H1 (cell line): ENCODE results near the gene IQCE. TPM values are rescaled to one million over a fixed set of nuclear protein-coding genes. Genes with fewer than 3 reads are reported as not detected.

Experiments
- CTCF ChIA-PET: fragments of 300-600 bp; sonication (Branson Sonifier 250); formaldehyde crosslinking; loops from one replicate; lab custom pipeline; 2021; ENCODE audit not compliant: partially characterized antibody; lab: Charles Lee
- POLR2A ChIA-PET: fragments of 300-600 bp; sonication (Branson Sonifier 250); formaldehyde crosslinking; loops from one replicate; lab custom pipeline; 2021; ENCODE audit warnings: inconsistent platforms; ENCODE audit not compliant: partially characterized antibody; lab: Charles Lee
- DNase-seq, 2 experiments: peaks; one replicate each; pipeline versions ENCODE4 v3.0.0 to v3.0.0-alpha.2; 2010 to 2022; ENCODE audit warnings: low spot score in 2 of 2, low read depth in 1 of 2, mixed read lengths in 1 of 2
- FAIRE-seq: peaks from 2 replicates; lab custom pipeline; 2011; peaks lifted over from hg19 to GRCh38; lab: Jason Lieb, UNC
- H2AFZ ChIP-seq: 2 replicates; pipeline ENCODE4 v1.8.1; 2012; ENCODE audit warnings: low read length, inconsistent platforms
- H2AK5ac ChIP-seq: 2 replicates; pipeline ENCODE4 v1.6.1; 2013; ENCODE audit warnings: low read depth, low read length
- H2BK120ac ChIP-seq: replicated peaks from 2 replicates; pipeline ENCODE3; 2013; ENCODE audit warnings: low read depth, low read length, inconsistent platforms
- H2BK12ac ChIP-seq: 2 replicates; pipeline ENCODE4 v1.6.1; 2013; ENCODE audit warnings: low read depth, low read length
- H2BK15ac ChIP-seq: 2 replicates; pipeline ENCODE4 v1.6.1; 2013; ENCODE audit warnings: low read length
- H2BK20ac ChIP-seq: 2 replicates; pipeline ENCODE4 v1.6.1; 2013; ENCODE audit warnings: low read length
- H2BK5ac ChIP-seq: 2 replicates; pipeline ENCODE4 v1.6.1; 2013; ENCODE audit warnings: low read depth, low read length
- H3K14ac ChIP-seq: 2 replicates; pipeline ENCODE4 v1.6.1; 2013; ENCODE audit warnings: inconsistent platforms; ENCODE audit not compliant: insufficient read length
- H3K18ac ChIP-seq: 2 replicates; pipeline ENCODE4 v1.6.1; 2013; ENCODE audit warnings: low read length; ENCODE audit errors: extremely low read depth
- H3K23ac ChIP-seq: 2 replicates; pipeline ENCODE4 v1.6.1; 2013; ENCODE audit warnings: inconsistent platforms; ENCODE audit not compliant: insufficient read length
- H3K23me2 ChIP-seq: 2 replicates; pipeline ENCODE4 v1.6.1; 2013; ENCODE audit warnings: low read depth, low read length
- H3K27ac ChIP-seq: 2 replicates; pipeline ENCODE4 v1.6.1; 2011; ENCODE audit warnings: low read depth, low read length, inconsistent platforms
- H3K27me3 ChIP-seq, 4 experiments: replicated peaks in 1 of 4; 1 replicate in 1 of 4; 2 replicates in 3 of 4; pipeline versions ENCODE4 v1.6.1 to v1.8.1; 2011 to 2013; ENCODE audit warnings: low read length in 3 of 4, mild to moderate bottlenecking in 3 of 4, inconsistent platforms in 2 of 4, mixed read lengths in 2 of 4, moderate library complexity in 1 of 4; ENCODE audit not compliant: control insufficient read depth in 3 of 4, insufficient read depth in 3 of 4; ENCODE audit errors: extremely low read depth in 1 of 4
- H3K36me3 ChIP-seq, 4 experiments: 2 replicates each; pipeline versions ENCODE4 v1.6.1 to v1.8.1; 2011 to 2013; ENCODE audit warnings: mild to moderate bottlenecking in 4 of 4, low read length in 3 of 4, moderate library complexity in 2 of 4, control low read depth in 1 of 4, inconsistent platforms in 1 of 4; ENCODE audit not compliant: insufficient read depth in 4 of 4, control insufficient read depth in 2 of 4
- H3K4ac ChIP-seq: replicated peaks from 2 replicates; pipeline ENCODE3; 2013; ENCODE audit warnings: low read length, low read depth, mixed read lengths, inconsistent platforms; ENCODE audit not compliant: insufficient read length
- H3K4me1 ChIP-seq, 4 experiments: replicated peaks in 1 of 4; 1 replicate in 1 of 4; 2 replicates in 3 of 4; pipeline versions ENCODE4 v1.6.1 to v1.8.1; 2011 to 2013; ENCODE audit warnings: low read length in 3 of 4, inconsistent platforms in 2 of 4, mixed read lengths in 1 of 4; ENCODE audit not compliant: insufficient read depth in 4 of 4, control insufficient read depth in 3 of 4
- H3K4me2 ChIP-seq, 2 experiments: 2 replicates each; pipeline versions ENCODE4 v1.6.1 to v1.8.1; 2011 to 2013; ENCODE audit warnings: low read depth in 2 of 2, low read length in 2 of 2, control low read depth in 1 of 2, inconsistent platforms in 1 of 2, mild to moderate bottlenecking in 1 of 2; ENCODE audit not compliant: insufficient read depth in 1 of 2
- H3K4me3 ChIP-seq, 4 experiments: fragments of 200-600, 300-600 bp in 1 of 4; sonication (generic), shearing (Covaris generic), sonication (Bioruptor Twin) in 1 of 4; 2 replicates each; pipeline versions ENCODE4 v1.5.1 to v1.8.1; 2011 to 2016; ENCODE audit warnings: low read length in 4 of 4, low read depth in 3 of 4, control low read depth in 2 of 4, inconsistent platforms in 2 of 4, mild to moderate bottlenecking in 2 of 4, mixed read lengths in 1 of 4, moderate library complexity in 1 of 4; ENCODE audit not compliant: insufficient read depth in 2 of 4; ENCODE audit errors: extremely low read depth in 1 of 4
- H3K56ac ChIP-seq: replicated peaks from 2 replicates; pipeline ENCODE3; 2013; ENCODE audit warnings: low read depth, mild to moderate bottlenecking, mixed read lengths, low read length, inconsistent platforms; ENCODE audit not compliant: insufficient read length
- H3K79me1 ChIP-seq: 2 replicates; pipeline ENCODE4 v1.6.1; 2013; ENCODE audit warnings: low read depth, low read length, control low read depth
- H3K79me2 ChIP-seq, 2 experiments: 2 replicates each; pipeline versions ENCODE4 v1.6.1 to v1.8.1; 2012 to 2013; ENCODE audit warnings: low read length in 2 of 2, mild to moderate bottlenecking in 2 of 2, inconsistent platforms in 1 of 2; ENCODE audit not compliant: insufficient read depth in 2 of 2, control insufficient read depth in 1 of 2
- H3K9ac ChIP-seq, 4 experiments: replicated peaks in 1 of 4; 1 replicate in 1 of 4; 2 replicates in 3 of 4; pipeline versions ENCODE4 v1.6.1 to v1.8.1; 2011 to 2013; ENCODE audit warnings: low read depth in 3 of 4, low read length in 3 of 4, control low read depth in 2 of 4, mild to moderate bottlenecking in 2 of 4, moderate library complexity in 2 of 4, inconsistent platforms in 1 of 4; ENCODE audit errors: extremely low read depth in 1 of 4
- H3K9me3 ChIP-seq, 2 experiments: 2 replicates each; pipeline versions ENCODE4 v1.6.1 to v1.8.1; 2012 to 2013; ENCODE audit warnings: mild to moderate bottlenecking in 2 of 2, moderate library complexity in 2 of 2, control low read depth in 1 of 2, inconsistent platforms in 1 of 2, low read depth in 1 of 2, low read length in 1 of 2, mixed read lengths in 1 of 2; ENCODE audit not compliant: insufficient read depth in 2 of 2
- H4K20me1 ChIP-seq, 2 experiments: replicated peaks in 1 of 2; 2 replicates each; pipeline versions ENCODE3 to v1.8.1; 2011 to 2013; ENCODE audit warnings: inconsistent platforms in 2 of 2, low read length in 2 of 2, mild to moderate bottlenecking in 1 of 2; ENCODE audit not compliant: insufficient read depth in 2 of 2, control insufficient read depth in 1 of 2
- H4K5ac ChIP-seq: 2 replicates; pipeline ENCODE4 v1.6.1; 2013; ENCODE audit warnings: low read length, low read depth, mixed read lengths, inconsistent platforms; ENCODE audit not compliant: insufficient read length
- H4K8ac ChIP-seq: 2 replicates; pipeline ENCODE4 v1.8.0; 2013; ENCODE audit warnings: mild to moderate bottlenecking, moderate library complexity, low read length, inconsistent platforms; ENCODE audit not compliant: insufficient read depth; ENCODE audit errors: extremely low read depth
- H4K91ac ChIP-seq: replicated peaks from 2 replicates; pipeline ENCODE3; 2013; ENCODE audit warnings: low read length, mixed read lengths, inconsistent platforms; ENCODE audit not compliant: insufficient read length
- RFX5 ChIP-seq: IDR thresholded peaks from 2 replicates; pipeline ENCODE4 v1.6.1; 2011; ENCODE audit warnings: low read depth, low read length, improper control_type of control experiment, borderline replicate concordance
- WGBS, 2 experiments: shearing (Covaris generic) in 1 of 2; methylation state at CpG; one replicate each; pipeline versions ENCODE4 v1.1.6 to v1.1.7; 2013 to 2015; ENCODE audit warnings: low lambda C conversion rate in 2 of 2, mixed read lengths in 2 of 2, inconsistent platforms in 1 of 2, low coverage in 1 of 2, missing lambda C conversion rate in 1 of 2; ENCODE audit not compliant: insufficient replicate concordance in 2 of 2, insufficient coverage in 1 of 2, insufficient read length in 1 of 2; ENCODE audit errors: extremely low coverage in 1 of 2, missing lambda C conversion rate in 1 of 2; 5-methylcytosine and 5-hydroxymethylcytosine counted together
- polyA plus RNA-seq, 7 experiments: library from polyadenylated mRNA; depleted of rRNA in 3 of 7; stranded (reverse) in 5 of 7; unstranded in 2 of 7; fragments of >200 nt in 5 of 7; fragments of 200-250 nt in 2 of 7; gene quantifications; 1 replicate in 5 of 7; 2 replicates in 1 of 7; 4 replicates in 1 of 7; pipeline versions ENCODE4 v1.2.1 to v1.2.3, GENCODE V29; 2011 to 2013; ENCODE audit warnings: missing spikeins in 2 of 7, mixed read lengths in 2 of 7
- total RNA-seq: library from RNA; stranded (reverse); fragmentation: NEBNext Ultra II Directional; extraction: Animal tissue kit (Norgen Biotek cat#: 25700); gene quantifications from 2 replicates; pipeline ENCODE4 v1.2.1, GENCODE V29; 2021

IQCE gene
- total and polyA plus RNA-seq, 2 of the 8 experiments (the other 6 are each of a cell fraction or from before 2014, with no cell fraction given) = 2.2 to 4.9 TPM

GRCh38 chr7:2589341-2589740 lies 30.6 kb downstream of the IQCE start:
- H3K27ac ChIP-seq = no peak overlapping the region
- DNase-seq = no peak
- ChIA-PET CTCF (interaction anchor here (0.7 to 3.5 kb wide), 11 partner anchors 11 to 333 kb away, joined by 3 to 30 read pairs (median 4); partner anchors contain the start of gene IQCE), POLR2A (interaction anchor here (1.3 kb wide), 1 partner anchor 11 kb away, joined by 3 read pairs; no protein-coding TSS in a partner anchor)
- 97% methylated on average over 16 of the region's 16 CpGs; no CpG with 5 or more reads in 1 of the 2 experiments for WGBS, 2 experiments
- no peaks in the 10 kb centered on the region for H4K20me1 ChIP-seq
- H2AK5ac ChIP-seq = no peak overlapping the region
- 0 out of 2 replicates have a peak overlapping the region, but pooled peaks have one; percentile 85 for H4K8ac ChIP-seq
- no peak overlapping the region for H3K4ac ChIP-seq
- no peak for TF ChIP-seq RFX5
- TF ChIP-seq, all 59 proteins: peak for 0
- no peaks in the 10 kb centered on the region for H3K79me1 ChIP-seq
- no peak for FAIRE-seq
- no peak overlapping the region for H2BK15ac ChIP-seq
- no peak overlapping the region for H3K4me2 ChIP-seq
- no peaks in the 10 kb centered on the region for H3K27me3 ChIP-seq
- no peaks in the 10 kb centered on the region for H3K79me2 ChIP-seq
- no peak overlapping the region for H2BK20ac ChIP-seq
- H2BK12ac ChIP-seq = no peak overlapping the region
- H2AFZ ChIP-seq = no peak overlapping the region
- no peak overlapping the region for H3K14ac ChIP-seq
- no peak overlapping the region for H3K18ac ChIP-seq
- H4K5ac ChIP-seq = no peak overlapping the region
- H3K9ac ChIP-seq = no peak overlapping the region
- H2BK120ac ChIP-seq = no peak overlapping the region
- no peak overlapping the region for H3K23ac ChIP-seq
- no peaks in the 10 kb centered on the region for H3K36me3 ChIP-seq
- no peak overlapping the region for H4K91ac ChIP-seq
- H3K4me1 ChIP-seq = peaks cover 0 to 11% (median 3%) of the 10 kb centered on the region in 4 experiments; a peak in 3 of 7 replicates
- H3K23me2 ChIP-seq = no peaks in the 10 kb centered on the region; the same call in 1 of the 2 replicates
- no peaks in the 10 kb centered on the region for H3K9me3 ChIP-seq
- no peak overlapping the region for H2BK5ac ChIP-seq
- no peak overlapping the region for H3K56ac ChIP-seq
- H3K4me3 ChIP-seq = no peak overlapping the region
